Measurements from ENCODE around the gene DUSP19.

DNA sequence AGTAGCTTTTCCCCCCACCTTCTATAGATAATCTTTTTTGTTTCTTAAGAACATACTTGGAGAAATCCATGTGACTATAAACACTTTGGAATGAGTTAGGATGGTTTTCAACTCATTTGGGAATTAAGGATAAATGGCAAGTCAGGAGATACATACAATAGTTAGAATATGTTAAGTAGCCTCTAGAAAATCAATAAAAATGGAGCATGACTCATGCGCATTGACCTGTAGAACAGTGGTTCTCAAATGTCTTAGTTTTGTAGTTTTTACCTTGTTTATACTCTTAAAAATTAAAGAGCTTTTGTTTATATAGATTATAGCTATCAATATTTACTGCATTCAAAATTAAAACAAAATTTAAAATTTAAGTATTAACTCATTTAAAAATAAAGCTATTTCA, 70.4 kb downstream of the DUSP19 start:
- TF ChIP-seq, protein P1, sequence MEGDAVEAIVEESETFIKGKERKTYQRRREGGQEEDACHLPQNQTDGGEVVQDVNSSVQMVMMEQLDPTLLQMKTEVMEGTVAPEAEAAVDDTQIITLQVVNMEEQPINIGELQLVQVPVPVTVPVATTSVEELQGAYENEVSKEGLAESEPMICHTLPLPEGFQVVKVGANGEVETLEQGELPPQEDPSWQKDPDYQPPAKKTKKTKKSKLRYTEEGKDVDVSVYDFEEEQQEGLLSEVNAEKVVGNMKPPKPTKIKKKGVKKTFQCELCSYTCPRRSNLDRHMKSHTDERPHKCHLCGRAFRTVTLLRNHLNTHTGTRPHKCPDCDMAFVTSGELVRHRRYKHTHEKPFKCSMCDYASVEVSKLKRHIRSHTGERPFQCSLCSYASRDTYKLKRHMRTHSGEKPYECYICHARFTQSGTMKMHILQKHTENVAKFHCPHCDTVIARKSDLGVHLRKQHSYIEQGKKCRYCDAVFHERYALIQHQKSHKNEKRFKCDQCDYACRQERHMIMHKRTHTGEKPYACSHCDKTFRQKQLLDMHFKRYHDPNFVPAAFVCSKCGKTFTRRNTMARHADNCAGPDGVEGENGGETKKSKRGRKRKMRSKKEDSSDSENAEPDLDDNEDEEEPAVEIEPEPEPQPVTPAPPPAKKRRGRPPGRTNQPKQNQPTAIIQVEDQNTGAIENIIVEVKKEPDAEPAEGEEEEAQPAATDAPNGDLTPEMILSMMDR (IDR thresholded peaks at IDR 0.05): no peak
- TF ChIP-seq POLR2AphosphoS5 (IDR thresholded peaks at IDR 0.05) (no peak), EP300 (IDR thresholded peaks at IDR 0.05) (no peak), POLR2A (IDR thresholded peaks at IDR 0.05) (no peak)

All from gastroesophageal sphincter (tissue), 3 donors.